Measurements from ENCODE around the gene GGACT.

DNA sequence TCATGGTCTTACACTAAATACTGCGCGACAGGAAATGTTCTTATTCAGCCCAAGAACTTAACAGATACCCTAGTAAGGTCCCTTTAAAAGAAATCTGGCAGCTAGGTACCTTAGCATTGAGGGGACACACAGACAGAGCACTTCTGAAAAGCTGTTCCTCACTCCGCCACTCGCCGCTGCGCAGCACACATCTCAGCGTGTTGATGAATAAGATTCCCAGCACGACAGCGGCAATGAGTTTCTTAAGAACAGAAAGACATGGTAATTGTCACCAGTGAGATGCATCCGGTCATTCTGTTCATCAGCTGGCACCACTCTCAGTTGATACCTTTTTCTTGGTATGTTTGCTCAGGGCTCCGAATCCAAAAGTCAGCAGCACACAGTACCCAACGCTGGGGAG lies 46.1 kb upstream of the GGACT start:
- TF ChIP-seq POLR2AphosphoS5 (IDR thresholded peaks at IDR 0.05; ENCODE audit: low read depth) (no peak), EZH2phosphoT487 (IDR thresholded peaks at IDR 0.05; ENCODE audit: unreplicated experiment) (no peak), EZH2 (IDR thresholded peaks at IDR 0.05; ENCODE audit: low read depth, unreplicated experiment) (no peak), CREB1 (CRISPR knock-in tag; IDR thresholded peaks at IDR 0.05; ENCODE audit: low read depth) (no peak), NANOG (IDR thresholded peaks at IDR 0.05; ENCODE audit: borderline replicate concordance) (no peak), ZNF114 (CRISPR knock-in tag; IDR thresholded peaks at IDR 0.05) (no peak), STAT1 (IDR thresholded peaks at IDR 0.05; ENCODE audit: unreplicated experiment) (no peak), JUNB (IDR thresholded peaks at IDR 0.05; ENCODE audit: unreplicated experiment) (no peak)
- TF ChIP-seq, protein P1, sequence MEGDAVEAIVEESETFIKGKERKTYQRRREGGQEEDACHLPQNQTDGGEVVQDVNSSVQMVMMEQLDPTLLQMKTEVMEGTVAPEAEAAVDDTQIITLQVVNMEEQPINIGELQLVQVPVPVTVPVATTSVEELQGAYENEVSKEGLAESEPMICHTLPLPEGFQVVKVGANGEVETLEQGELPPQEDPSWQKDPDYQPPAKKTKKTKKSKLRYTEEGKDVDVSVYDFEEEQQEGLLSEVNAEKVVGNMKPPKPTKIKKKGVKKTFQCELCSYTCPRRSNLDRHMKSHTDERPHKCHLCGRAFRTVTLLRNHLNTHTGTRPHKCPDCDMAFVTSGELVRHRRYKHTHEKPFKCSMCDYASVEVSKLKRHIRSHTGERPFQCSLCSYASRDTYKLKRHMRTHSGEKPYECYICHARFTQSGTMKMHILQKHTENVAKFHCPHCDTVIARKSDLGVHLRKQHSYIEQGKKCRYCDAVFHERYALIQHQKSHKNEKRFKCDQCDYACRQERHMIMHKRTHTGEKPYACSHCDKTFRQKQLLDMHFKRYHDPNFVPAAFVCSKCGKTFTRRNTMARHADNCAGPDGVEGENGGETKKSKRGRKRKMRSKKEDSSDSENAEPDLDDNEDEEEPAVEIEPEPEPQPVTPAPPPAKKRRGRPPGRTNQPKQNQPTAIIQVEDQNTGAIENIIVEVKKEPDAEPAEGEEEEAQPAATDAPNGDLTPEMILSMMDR (conservative IDR thresholded peaks at IDR 0.05; ENCODE audit: low read depth in 2 of 2): no peak
- TF ChIP-seq, protein P2, sequence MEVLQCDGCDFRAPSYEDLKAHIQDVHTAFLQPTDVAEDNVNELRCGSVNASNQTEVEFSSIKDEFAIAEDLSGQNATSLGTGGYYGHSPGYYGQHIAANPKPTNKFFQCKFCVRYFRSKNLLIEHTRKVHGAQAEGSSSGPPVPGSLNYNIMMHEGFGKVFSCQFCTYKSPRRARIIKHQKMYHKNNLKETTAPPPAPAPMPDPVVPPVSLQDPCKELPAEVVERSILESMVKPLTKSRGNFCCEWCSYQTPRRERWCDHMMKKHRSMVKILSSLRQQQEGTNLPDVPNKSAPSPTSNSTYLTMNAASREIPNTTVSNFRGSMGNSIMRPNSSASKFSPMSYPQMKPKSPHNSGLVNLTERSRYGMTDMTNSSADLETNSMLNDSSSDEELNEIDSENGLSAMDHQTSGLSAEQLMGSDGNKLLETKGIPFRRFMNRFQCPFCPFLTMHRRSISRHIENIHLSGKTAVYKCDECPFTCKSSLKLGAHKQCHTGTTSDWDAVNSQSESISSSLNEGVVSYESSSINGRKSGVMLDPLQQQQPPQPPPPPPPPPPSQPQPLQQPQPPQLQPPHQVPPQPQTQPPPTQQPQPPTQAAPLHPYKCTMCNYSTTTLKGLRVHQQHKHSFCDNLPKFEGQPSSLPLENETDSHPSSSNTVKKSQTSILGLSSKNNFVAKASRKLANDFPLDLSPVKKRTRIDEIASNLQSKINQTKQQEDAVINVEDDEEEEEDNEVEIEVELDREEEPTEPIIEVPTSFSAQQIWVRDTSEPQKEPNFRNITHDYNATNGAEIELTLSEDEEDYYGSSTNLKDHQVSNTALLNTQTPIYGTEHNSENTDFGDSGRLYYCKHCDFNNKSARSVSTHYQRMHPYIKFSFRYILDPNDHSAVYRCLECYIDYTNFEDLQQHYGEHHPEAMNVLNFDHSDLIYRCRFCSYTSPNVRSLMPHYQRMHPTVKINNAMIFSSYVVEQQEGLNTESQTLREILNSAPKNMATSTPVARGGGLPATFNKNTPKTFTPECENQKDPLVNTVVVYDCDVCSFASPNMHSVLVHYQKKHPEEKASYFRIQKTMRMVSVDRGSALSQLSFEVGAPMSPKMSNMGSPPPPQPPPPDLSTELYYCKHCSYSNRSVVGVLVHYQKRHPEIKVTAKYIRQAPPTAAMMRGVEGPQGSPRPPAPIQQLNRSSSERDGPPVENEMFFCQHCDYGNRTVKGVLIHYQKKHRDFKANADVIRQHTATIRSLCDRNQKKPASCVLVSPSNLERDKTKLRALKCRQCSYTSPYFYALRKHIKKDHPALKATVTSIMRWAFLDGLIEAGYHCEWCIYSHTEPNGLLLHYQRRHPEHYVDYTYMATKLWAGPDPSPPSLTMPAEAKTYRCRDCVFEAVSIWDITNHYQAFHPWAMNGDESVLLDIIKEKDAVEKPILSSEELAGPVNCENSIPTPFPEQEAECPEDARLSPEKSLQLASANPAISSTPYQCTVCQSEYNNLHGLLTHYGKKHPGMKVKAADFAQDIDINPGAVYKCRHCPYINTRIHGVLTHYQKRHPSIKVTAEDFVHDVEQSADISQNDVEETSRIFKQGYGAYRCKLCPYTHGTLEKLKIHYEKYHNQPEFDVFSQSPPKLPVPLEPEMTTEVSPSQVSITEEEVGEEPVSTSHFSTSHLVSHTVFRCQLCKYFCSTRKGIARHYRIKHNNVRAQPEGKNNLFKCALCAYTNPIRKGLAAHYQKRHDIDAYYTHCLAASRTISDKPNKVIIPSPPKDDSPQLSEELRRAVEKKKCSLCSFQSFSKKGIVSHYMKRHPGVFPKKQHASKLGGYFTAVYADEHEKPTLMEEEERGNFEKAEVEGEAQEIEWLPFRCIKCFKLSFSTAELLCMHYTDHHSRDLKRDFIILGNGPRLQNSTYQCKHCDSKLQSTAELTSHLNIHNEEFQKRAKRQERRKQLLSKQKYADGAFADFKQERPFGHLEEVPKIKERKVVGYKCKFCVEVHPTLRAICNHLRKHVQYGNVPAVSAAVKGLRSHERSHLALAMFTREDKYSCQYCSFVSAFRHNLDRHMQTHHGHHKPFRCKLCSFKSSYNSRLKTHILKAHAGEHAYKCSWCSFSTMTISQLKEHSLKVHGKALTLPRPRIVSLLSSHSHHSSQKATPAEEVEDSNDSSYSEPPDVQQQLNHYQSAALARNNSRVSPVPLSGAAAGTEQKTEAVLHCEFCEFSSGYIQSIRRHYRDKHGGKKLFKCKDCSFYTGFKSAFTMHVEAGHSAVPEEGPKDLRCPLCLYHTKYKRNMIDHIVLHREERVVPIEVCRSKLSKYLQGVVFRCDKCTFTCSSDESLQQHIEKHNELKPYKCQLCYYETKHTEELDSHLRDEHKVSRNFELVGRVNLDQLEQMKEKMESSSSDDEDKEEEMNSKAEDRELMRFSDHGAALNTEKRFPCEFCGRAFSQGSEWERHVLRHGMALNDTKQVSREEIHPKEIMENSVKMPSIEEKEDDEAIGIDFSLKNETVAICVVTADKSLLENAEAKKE (CRISPR knock-in tag; IDR thresholded peaks at IDR 0.05): no peak
- TF ChIP-seq, protein P3, sequence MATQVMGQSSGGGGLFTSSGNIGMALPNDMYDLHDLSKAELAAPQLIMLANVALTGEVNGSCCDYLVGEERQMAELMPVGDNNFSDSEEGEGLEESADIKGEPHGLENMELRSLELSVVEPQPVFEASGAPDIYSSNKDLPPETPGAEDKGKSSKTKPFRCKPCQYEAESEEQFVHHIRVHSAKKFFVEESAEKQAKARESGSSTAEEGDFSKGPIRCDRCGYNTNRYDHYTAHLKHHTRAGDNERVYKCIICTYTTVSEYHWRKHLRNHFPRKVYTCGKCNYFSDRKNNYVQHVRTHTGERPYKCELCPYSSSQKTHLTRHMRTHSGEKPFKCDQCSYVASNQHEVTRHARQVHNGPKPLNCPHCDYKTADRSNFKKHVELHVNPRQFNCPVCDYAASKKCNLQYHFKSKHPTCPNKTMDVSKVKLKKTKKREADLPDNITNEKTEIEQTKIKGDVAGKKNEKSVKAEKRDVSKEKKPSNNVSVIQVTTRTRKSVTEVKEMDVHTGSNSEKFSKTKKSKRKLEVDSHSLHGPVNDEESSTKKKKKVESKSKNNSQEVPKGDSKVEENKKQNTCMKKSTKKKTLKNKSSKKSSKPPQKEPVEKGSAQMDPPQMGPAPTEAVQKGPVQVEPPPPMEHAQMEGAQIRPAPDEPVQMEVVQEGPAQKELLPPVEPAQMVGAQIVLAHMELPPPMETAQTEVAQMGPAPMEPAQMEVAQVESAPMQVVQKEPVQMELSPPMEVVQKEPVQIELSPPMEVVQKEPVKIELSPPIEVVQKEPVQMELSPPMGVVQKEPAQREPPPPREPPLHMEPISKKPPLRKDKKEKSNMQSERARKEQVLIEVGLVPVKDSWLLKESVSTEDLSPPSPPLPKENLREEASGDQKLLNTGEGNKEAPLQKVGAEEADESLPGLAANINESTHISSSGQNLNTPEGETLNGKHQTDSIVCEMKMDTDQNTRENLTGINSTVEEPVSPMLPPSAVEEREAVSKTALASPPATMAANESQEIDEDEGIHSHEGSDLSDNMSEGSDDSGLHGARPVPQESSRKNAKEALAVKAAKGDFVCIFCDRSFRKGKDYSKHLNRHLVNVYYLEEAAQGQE (IDR thresholded peaks at IDR 0.05; ENCODE audit: unreplicated experiment): no peak

Measured in GM23338 (cell line).